Stimulated activated naive CD8-positive, alpha-beta T cell treated with anti-CD3 and anti-CD28 coated beads, Interleukin-15, Interleukin-2, amounts not matched to agents 100 ng/mL and 50 ng/mL, for 24 hours (primary cell): ENCODE measurements around the gene DOP1A.
A peak's percentile ranks its signal among the peaks of the same experiment; 100 is the strongest.

ENCODE experiments used
- H3K27ac Mint-ChIP-seq: one replicate; pipeline ENCODE4 v1.8.0; 2021; ENCODE audit warnings: mild to moderate bottlenecking, mixed read lengths
- H3K27me3 Mint-ChIP-seq: one replicate; pipeline ENCODE4 v1.8.0; 2021; ENCODE audit warnings: mixed read lengths
- H3K36me3 Mint-ChIP-seq: one replicate; pipeline ENCODE4 v1.8.0; 2021; ENCODE audit warnings: low read depth, mixed read lengths
- H3K4me1 Mint-ChIP-seq: one replicate; pipeline ENCODE4 v1.8.0; 2021; ENCODE audit warnings: low read depth, mixed read lengths
- H3K4me3 Mint-ChIP-seq: one replicate; pipeline ENCODE4 v1.8.0; 2021; ENCODE audit warnings: mild to moderate bottlenecking, mixed read lengths
- H3K9me3 Mint-ChIP-seq: one replicate; pipeline ENCODE4 v1.8.0; 2021; ENCODE audit warnings: mixed read lengths

DOP1A gene

DNA sequence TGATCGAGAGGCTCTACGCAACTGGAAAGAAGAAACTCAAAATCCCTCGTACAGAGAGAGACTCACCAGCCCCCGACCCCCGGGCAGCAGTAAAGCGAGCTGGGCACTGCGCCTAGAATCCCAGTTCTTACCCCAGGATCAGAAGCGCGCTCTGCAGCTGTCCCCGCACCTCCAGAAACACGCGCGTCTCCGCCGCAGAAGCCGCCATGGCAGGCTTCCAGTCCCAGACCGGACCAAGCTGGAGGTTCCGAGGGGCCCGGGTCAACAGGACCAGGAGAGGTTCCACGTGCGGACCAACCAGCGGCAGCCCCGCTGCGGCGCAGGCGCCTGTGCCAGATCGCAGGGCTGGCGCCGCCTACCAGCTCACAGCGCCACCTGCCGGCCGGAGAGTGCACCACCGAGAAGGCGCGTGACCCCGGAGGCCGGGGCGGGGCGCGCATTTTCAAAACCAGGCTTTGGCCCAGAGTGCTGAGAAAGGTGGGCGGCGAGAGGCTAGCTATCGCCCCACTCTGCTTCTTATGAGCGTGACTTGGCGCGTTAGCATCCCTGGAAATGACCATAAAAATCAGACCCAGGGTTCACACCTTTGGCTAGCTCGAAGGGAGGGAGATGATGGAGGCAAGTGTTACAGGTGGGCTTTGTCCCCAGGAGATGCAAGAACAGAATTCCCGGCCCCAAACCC, 1.8 kb upstream of the DOP1A start, which contains the start of gene UBE3D:
UBE3D (minus strand) TSS at position 331 of the 682 bp plus-strand sequence; CDS start at position 208, 123 bp downstream.
- no peaks in the 10 kb centered on the region for H3K27me3 Mint-ChIP-seq
- peak within 1 kb of the TSS; percentile 89 for H3K4me3 Mint-ChIP-seq
- no peaks in the 10 kb centered on the region for H3K9me3 Mint-ChIP-seq
- H3K36me3 Mint-ChIP-seq = peaks cover 15% of the 10 kb centered on the region
- H3K4me1 Mint-ChIP-seq = peaks cover 43% of the 10 kb centered on the region
- peak within 1 kb of the TSS; percentile 86 for H3K27ac Mint-ChIP-seq

DNA sequence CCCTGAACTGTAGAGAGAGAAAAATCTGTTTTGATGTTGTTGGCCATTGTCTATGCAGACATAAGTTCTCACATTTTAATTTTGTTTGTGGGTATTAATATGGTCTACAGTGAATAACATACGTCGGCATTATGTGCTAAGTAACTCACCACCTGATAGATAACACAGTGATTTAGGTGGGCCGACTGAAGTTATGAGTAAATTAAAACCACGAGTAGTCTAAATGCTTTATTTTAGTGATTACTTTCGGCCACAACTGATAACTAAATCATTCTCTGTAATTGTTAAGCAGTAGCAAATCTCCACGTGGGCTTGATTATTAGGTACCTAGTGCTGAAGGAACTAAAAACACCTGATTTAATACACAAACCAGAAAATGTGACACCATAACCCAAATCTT, 1.1 kb downstream of the DOP1A start:
- Mint-ChIP-seq H3K4me1 (peaks cover 52% of the 10 kb centered on the region), H3K4me3 (peak overlapping the region; percentile 90), H3K9me3 (no peaks in the 10 kb centered on the region), H3K27ac (peak overlapping the region; percentile 75), H3K36me3 (no peaks in the 10 kb centered on the region), H3K27me3 (no peaks in the 10 kb centered on the region)

DNA sequence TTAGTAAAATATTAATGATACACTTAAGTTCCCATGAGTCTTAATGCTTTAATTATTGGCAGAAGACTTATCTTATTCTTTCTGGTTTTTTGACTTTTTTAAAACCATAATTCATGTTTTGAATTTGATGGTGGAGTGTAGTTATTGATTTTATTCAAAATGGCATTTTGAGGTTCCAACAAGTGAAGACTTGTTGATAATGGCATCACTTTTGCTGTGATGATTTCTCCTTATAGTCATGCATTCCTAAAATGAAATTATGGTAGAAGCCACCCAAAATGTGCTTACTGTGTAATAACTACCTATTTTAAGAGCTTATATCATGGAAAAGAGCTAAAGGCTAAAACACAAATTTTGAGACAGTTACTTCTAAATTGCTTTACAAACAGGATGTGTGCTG, 2.2 kb downstream of the DOP1A start:
- no peak overlapping the region for H3K27ac Mint-ChIP-seq
- no peak overlapping the region for H3K4me3 Mint-ChIP-seq
- no peaks in the 10 kb centered on the region for H3K9me3 Mint-ChIP-seq
- H3K36me3 Mint-ChIP-seq = no peaks in the 10 kb centered on the region
- H3K27me3 Mint-ChIP-seq = no peaks in the 10 kb centered on the region
- H3K4me1 Mint-ChIP-seq = peaks cover 47% of the 10 kb centered on the region

DNA sequence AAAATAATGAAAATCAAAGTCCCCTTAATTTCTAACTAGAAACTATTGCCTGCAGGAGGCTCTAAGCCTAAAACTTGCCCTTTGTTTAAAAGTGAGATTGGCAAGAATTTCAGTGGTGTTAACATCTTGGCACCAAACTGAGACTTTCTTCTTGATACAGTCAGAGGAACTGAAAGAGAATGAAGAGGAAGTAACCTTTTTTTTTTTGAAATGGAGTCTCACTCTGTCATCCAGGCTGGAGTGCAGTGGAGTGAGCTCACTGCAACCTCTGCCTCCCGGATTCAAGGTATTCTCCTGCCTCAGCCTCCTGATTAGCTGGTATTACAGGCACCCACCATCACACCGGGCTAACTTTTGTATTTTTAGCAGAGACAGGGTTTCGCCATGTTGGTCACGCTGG, 3.6 kb downstream of the DOP1A start:
- H3K9me3 Mint-ChIP-seq = no peaks in the 10 kb centered on the region
- H3K27ac Mint-ChIP-seq = no peak overlapping the region
- H3K36me3 Mint-ChIP-seq = no peaks in the 10 kb centered on the region
- H3K4me1 Mint-ChIP-seq = peaks cover 40% of the 10 kb centered on the region
- no peaks in the 10 kb centered on the region for H3K27me3 Mint-ChIP-seq
- no peak overlapping the region for H3K4me3 Mint-ChIP-seq

DNA sequence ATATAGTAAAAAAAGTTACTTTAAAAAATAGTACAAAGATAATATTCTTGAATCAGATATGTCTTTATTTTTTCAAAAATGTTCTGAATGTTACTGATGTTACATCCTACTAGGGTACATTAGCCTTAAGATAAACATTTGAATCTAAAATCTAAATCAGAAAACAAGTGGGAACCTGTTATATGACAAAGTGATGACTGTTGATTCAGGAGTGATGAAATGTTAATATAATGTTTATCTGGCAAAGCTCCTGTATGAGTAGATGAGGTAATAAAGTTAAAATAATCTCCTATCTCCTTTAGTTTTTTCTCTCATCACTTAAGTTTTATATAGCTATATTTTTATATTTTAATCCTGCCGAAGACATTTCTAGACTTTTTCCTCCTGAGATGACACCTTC, 4.2 kb downstream of the DOP1A start:
- Mint-ChIP-seq H3K4me3 (no peak overlapping the region), H3K36me3 (peaks cover 5% of the 10 kb centered on the region), H3K27ac (no peak overlapping the region), H3K4me1 (peaks cover 37% of the 10 kb centered on the region), H3K9me3 (no peaks in the 10 kb centered on the region), H3K27me3 (no peaks in the 10 kb centered on the region)

DNA sequence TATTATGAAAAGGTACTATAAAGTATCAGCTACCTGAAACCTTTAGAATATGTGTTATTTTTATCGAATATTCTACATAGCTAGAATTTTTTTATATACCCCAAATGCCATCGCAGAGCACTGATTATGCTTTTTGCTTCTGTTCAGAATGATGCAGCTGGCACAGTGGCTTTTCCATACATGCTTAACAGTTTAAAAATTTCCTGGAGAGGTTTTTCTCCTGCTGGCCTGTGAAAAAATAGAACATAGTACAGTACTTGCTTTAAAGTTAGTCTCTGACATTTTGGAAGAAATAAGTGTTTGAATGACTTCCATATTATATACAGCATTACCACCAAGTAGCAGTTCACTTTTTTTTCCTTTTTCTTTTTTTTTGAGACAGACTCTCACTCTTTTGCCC, 5.3 kb downstream of the DOP1A start:
- H3K36me3 Mint-ChIP-seq = peaks cover 10% of the 10 kb centered on the region
- no peaks in the 10 kb centered on the region for H3K9me3 Mint-ChIP-seq
- no peaks in the 10 kb centered on the region for H3K27me3 Mint-ChIP-seq
- no peak overlapping the region for H3K4me3 Mint-ChIP-seq
- peaks cover 39% of the 10 kb centered on the region for H3K4me1 Mint-ChIP-seq
- no peak overlapping the region for H3K27ac Mint-ChIP-seq

DNA sequence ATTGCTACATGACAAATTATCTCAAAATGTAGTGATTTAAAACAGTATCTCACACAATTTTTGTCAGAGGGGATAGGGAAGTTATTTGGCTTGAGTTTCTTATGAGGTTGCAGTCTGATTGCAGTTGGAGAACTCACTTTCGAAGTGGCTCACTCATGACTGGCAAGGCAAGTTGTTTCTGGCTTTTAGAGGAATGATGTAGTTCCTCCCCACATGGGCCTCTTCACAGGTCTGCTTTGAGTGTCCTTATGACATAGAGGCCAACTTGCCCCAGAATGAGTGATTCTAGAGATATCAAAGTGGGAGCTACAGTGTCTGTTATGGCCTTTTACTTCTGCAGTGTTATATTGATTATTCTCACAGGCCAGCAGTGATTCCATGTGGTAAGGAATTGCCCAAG, 6.1 kb downstream of the DOP1A start:
- Mint-ChIP-seq H3K4me3 (no peak overlapping the region), H3K27me3 (no peaks in the 10 kb centered on the region), H3K4me1 (peaks cover 41% of the 10 kb centered on the region), H3K27ac (no peak overlapping the region), H3K9me3 (no peaks in the 10 kb centered on the region), H3K36me3 (peaks cover 10% of the 10 kb centered on the region)

DNA sequence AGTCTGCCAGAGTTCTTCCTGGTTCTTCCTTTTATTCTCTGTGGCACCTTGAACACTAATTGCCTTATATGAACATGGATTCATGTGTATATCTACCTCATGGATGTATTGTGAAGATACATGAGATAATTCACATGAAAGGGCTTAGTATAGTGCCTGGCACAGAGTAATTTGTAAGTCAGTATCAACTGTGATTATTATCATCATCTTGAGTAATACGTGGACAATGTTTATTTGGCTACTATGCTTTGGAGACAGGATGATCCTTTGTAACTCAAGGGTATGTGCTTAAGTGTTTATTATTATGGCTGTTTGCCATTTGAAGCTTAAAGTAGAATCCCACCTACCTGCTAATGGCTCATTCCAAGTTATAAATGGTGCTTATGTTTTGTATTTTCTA, 16.0 kb downstream of the DOP1A start:
- Mint-ChIP-seq H3K9me3 (no peaks in the 10 kb centered on the region), H3K4me1 (peaks cover 23% of the 10 kb centered on the region), H3K36me3 (peaks cover 8% of the 10 kb centered on the region), H3K27me3 (no peaks in the 10 kb centered on the region), H3K27ac (no peak overlapping the region), H3K4me3 (no peak overlapping the region)

DNA sequence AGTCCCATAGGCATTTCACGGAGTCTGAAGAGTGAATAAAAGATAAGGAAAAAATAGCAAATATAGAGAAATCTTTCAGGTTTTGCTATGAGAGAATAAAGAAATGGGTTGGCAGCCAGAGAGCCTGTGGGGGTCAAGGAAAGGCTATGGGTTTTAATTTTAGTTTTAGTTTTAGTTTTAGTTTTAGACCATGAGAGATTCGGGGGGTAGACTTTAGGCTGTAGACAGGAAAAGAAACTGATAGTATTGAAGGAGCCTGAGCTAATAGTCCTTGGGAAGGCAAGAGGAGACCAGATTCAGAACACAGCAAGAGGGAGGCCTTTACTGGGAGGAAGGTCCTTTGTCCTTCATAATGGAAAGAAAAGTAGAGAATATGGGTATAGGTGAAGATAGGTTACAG, 19.3 kb downstream of the DOP1A start:
- peaks cover 20% of the 10 kb centered on the region for H3K4me1 Mint-ChIP-seq
- H3K9me3 Mint-ChIP-seq = no peaks in the 10 kb centered on the region
- H3K27ac Mint-ChIP-seq = peak overlapping the region; percentile 32
- peak overlapping the region; percentile 30 for H3K4me3 Mint-ChIP-seq
- no peaks in the 10 kb centered on the region for H3K27me3 Mint-ChIP-seq
- H3K36me3 Mint-ChIP-seq = peaks cover 14% of the 10 kb centered on the region

DNA sequence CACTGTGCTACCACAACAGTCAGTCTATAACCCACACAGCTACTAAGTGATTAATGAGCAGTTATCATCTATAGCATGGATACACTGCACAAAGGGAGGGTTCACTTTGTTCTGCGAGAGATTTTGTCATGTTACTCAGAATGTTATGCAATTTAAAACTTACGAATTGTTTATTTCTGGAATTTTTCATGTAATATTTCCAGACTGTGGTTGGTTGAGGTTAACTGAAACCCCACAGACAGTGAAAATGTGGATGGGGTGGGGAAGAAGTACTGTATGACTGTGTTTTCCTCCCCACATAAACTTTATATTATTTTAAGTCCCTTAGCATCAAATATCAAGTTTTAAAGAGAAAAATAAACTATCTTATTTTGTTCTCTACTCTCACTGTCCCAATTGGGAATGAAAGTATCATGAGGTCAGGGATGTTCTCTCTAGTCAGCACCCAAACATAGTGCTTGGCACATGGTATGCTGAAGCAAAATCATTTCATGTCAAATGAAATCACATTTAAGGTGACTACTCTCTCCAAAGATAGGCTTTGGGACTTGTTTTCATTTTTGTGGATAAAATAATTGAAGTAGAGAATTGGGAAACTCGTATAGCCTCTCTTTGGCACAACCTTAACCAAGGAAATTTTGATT, 25.4 kb downstream of the DOP1A start:
- H3K27ac Mint-ChIP-seq = no peak overlapping the region
- H3K4me3 Mint-ChIP-seq = no peak overlapping the region
- peaks cover 25% of the 10 kb centered on the region for H3K36me3 Mint-ChIP-seq
- H3K27me3 Mint-ChIP-seq = no peaks in the 10 kb centered on the region
- peaks cover 3% of the 10 kb centered on the region for H3K9me3 Mint-ChIP-seq
- H3K4me1 Mint-ChIP-seq = peaks cover 3% of the 10 kb centered on the region

DNA sequence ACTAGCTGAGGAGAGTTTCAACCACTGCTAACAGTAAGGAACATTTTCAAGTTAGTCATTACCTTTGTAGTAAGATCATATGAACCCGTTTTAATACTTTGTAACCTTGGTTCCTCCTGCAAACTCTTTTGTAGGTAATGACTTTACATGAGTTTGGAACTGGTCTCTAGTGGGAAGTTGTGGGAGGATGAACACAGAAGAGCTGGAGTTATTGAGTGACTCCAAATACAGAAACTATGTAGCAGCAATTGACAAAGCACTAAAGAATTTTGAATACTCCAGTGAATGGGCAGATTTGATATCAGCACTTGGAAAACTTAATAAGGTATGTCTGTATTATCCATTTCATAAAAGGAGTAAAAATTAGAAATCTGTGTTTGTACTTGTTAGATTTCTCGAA, 29.3 kb downstream of the DOP1A start:
- H3K27me3 Mint-ChIP-seq = no peaks in the 10 kb centered on the region
- H3K4me1 Mint-ChIP-seq = peaks cover 3% of the 10 kb centered on the region
- peaks cover 3% of the 10 kb centered on the region for H3K9me3 Mint-ChIP-seq
- peaks cover 36% of the 10 kb centered on the region for H3K36me3 Mint-ChIP-seq
- no peak overlapping the region for H3K4me3 Mint-ChIP-seq
- no peak overlapping the region for H3K27ac Mint-ChIP-seq

DNA sequence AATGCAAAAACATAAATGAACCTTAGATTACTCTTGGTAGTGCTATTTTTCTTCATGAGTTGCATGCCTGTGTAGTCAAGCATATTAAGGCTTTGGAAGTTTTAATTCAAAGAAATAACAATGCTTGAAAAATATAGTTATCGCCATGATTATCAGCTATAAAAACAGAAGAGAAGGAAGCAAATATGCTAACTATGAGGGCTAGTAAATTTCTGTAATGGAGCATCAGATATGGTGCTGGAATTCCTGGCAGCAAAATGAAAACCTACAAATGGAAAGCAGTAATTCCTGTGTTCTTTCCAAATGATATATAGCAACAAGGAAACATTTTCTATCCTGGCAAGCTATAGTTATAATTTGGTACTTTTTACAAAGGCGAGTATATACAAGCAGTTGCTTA, 29.7 kb downstream of the DOP1A start:
- peaks cover 40% of the 10 kb centered on the region for H3K36me3 Mint-ChIP-seq
- peaks cover 3% of the 10 kb centered on the region for H3K4me1 Mint-ChIP-seq
- H3K9me3 Mint-ChIP-seq = peaks cover 3% of the 10 kb centered on the region
- no peak overlapping the region for H3K27ac Mint-ChIP-seq
- H3K27me3 Mint-ChIP-seq = no peaks in the 10 kb centered on the region
- no peak overlapping the region for H3K4me3 Mint-ChIP-seq

DNA sequence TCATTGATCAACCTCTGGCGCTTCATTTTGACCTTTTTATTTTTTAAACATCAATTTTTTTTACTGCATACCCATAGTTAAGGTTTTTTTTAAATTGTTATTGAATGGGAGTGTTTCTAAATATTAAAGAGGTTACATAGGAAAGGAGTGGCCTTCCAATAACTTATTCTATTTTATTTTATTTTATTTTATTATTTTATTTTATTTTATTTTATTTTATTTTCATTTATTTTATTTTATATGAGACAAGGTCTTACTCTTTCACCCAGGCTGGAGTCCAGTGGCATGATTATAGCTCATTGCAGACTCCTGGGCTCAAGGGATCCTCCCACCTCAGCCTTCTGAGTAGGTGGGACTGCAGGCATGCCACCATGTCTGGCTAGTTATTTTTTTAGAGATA, 30.2 kb downstream of the DOP1A start:
- H3K4me3 Mint-ChIP-seq = no peak overlapping the region
- H3K36me3 Mint-ChIP-seq = peaks cover 45% of the 10 kb centered on the region
- no peaks in the 10 kb centered on the region for H3K27me3 Mint-ChIP-seq
- peaks cover 3% of the 10 kb centered on the region for H3K9me3 Mint-ChIP-seq
- H3K4me1 Mint-ChIP-seq = peaks cover under 1% of the 10 kb centered on the region
- no peak overlapping the region for H3K27ac Mint-ChIP-seq

DNA sequence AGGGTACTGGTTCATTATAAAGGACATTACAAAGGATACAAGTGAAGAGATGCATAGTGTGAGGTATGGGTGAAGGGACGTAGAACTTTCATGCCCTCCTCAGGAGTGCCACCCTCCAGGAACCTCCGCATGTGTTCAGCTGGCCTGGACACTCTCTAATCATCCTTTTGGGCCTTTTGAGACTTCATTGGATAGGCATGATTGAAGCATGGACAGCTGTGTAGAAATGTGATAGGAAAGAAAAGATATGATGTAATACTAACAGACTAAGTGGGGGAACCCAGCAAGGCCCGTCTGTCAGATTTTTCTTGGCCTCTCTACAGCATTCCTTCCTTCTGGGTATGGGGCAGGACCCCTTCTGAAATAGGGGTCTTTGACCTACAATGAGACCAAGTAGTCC, 31.1 kb downstream of the DOP1A start:
- H3K4me1 Mint-ChIP-seq = no peaks in the 10 kb centered on the region
- peaks cover 3% of the 10 kb centered on the region for H3K9me3 Mint-ChIP-seq
- H3K36me3 Mint-ChIP-seq = peaks cover 54% of the 10 kb centered on the region
- H3K27me3 Mint-ChIP-seq = no peaks in the 10 kb centered on the region
- H3K27ac Mint-ChIP-seq = no peak overlapping the region
- H3K4me3 Mint-ChIP-seq = no peak overlapping the region

DNA sequence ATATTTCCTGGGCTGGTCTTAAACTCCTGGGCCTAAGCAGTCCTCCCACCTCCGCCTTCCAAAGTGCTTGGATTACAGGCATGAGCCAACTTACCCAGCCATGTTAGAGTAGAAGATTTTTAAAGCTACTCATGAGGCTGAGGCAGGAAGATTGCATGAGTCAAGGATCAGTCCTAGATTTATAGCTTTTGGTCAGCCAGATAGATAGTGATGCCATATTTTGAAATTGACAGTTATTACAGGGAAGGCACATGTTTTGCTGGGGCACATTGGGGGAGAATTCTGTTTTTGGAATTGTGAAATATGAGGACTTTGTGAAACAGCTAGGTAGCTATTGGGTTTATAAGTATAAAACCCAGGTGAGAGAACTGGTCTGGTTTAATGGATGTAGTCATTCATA, 40.9 kb downstream of the DOP1A start:
- H3K4me1 Mint-ChIP-seq = no peaks in the 10 kb centered on the region
- no peak overlapping the region for H3K4me3 Mint-ChIP-seq
- H3K36me3 Mint-ChIP-seq = peaks cover 30% of the 10 kb centered on the region
- no peak overlapping the region for H3K27ac Mint-ChIP-seq
- H3K9me3 Mint-ChIP-seq = peaks cover 4% of the 10 kb centered on the region
- H3K27me3 Mint-ChIP-seq = no peaks in the 10 kb centered on the region

DNA sequence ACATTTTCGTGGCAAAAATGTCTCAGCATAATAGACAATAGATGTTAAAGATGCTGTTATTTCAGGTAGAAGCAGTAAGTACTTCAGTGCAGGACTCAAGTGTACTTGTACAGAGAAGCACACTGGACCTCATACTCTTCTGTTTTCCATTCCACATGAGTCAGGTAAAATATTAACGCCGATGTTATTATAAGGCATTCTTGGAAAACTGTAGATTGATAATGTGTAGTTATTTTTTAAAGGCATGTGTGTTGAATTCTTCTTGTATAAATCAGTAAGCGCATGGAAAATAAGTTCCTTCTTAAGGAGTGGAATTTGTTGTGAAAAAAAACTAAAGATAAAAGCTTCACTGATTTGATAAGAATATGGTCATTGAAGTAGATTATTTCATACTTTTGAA, 45.8 kb downstream of the DOP1A start:
- no peaks in the 10 kb centered on the region for H3K27me3 Mint-ChIP-seq
- H3K36me3 Mint-ChIP-seq = peaks cover 15% of the 10 kb centered on the region
- H3K4me1 Mint-ChIP-seq = no peaks in the 10 kb centered on the region
- H3K27ac Mint-ChIP-seq = no peak overlapping the region
- no peak overlapping the region for H3K4me3 Mint-ChIP-seq
- H3K9me3 Mint-ChIP-seq = no peaks in the 10 kb centered on the region
